Stimulated activated CD8-positive, alpha-beta memory T cell treated with anti-CD3 and anti-CD28 coated beads, Interleukin-12 subunit alpha, Interleukin-12 subunit beta, amount 100 ng/mL, for 4 hours (primary cell): ENCODE results near the gene NFE2.
"Not testable (repeated sequence)": the region's sequence is repeated elsewhere in the genome, so short reads cannot be mapped to it uniquely, and the experiment has no call there.

Source experiments
- DNase-seq: peaks from one replicate; pipeline ENCODE4 v3.0.0-alpha.2; 2020; ENCODE audit warnings: low read depth

NFE2 gene

GRCh38 chr12:54300732-54301427, at the start of gene NFE2:
Gene NFE2 (minus strand): TSS chr12:54301015. CDS start chr12:54295248, 5,767 bp downstream.
- DNase-seq, result no peak

DNA sequence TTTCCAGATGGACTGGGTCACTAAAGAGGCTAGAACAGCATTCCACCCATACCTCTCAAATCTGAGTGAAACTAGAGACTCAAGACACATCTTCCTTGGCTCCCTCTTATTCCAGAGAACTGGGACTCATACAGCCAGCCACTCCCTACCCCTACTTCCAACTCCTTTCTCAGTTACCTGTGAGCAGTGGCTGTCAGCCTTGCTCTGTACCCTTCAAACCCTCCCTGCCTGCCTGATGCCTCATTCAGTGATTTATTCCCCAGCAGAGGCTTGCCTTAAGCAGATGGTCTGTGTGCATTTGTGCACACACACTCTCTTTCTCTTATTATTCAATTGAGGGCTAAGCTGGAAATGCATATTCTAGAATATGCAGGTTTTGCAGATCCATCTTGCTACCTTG, 48.9 kb upstream of the NFE2 start:
- DNase-seq, result no peak

GRCh38 chr12:54349036-54349435, 48.2 kb upstream of the NFE2 start:
- no peak for DNase-seq

- no peak for DNase-seq
Observed at GRCh38 chr12:54341378-54342300, 40.8 kb upstream of the NFE2 start.

- no peak for DNase-seq
Observed at GRCh38 chr12:54340846-54341245, 40.0 kb upstream of the NFE2 start.

- DNase-seq, result no peak
Observed at GRCh38 chr12:54338698-54339296, 38.0 kb upstream of the NFE2 start.

- DNase-seq, result no peak
Observed at GRCh38 chr12:54337854-54338650, 37.2 kb upstream of the NFE2 start.

DNA sequence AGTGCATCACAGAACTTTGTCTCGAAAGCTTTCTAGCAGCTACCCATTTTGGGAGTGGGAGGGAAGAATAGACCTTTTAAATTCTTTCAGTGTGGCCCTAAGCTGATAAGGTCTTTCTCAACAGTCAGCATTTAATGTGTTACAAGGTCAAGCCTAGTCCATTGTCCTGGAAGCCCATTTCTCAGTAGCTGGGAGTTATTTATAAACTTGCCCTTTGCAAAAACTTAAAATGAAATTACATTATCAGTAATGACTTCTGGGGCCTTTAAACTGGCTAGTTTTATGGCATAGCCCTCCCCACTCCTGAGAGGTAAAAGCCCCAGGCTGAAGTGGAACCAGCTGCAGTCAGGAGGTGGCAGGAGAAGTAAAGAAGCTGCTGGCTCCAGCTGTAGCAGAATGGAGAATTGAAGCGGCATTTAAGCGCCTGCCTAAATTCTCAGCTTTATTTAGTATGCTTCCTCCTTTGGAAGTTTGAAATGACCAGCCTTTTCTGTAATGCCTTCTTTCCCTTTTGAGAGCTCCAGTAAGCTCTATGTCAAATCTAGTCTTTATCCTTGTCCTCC, 36.5 kb upstream of the NFE2 start:
- no peak for DNase-seq

DNA sequence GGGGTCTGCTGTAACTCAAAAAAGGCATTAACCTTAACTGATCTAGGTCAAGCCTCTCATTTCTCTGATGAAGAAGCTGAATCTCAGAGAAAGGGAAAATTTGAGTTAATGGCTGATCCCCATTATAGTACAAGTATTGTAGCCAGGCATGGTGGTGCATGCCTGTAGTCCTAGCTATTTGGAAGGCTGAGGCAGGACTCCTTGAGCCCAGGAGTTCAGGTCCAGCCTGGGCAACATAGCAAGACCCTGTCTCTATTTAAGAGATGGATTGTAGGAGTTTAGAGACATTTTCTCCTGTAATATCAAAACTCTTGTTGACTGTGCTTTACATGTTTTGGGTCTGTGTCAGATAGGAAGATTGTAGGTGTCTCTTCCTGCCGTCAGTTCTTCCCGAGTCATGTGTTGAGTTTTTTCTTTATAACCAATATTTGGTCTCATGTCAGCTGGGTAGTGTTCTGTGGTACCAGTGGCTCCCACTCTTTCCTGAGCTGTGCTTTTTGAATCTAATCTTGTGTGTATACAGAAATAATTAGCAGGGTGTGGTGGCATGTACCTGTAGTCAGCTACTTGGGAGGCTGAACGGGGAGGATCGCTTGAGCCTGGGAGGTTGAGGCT, 32.7 kb upstream of the NFE2 start:
- no peak for DNase-seq

- DNase-seq, result no peak
Observed at GRCh38 chr12:54331461-54331860, 30.6 kb upstream of the NFE2 start.

DNA sequence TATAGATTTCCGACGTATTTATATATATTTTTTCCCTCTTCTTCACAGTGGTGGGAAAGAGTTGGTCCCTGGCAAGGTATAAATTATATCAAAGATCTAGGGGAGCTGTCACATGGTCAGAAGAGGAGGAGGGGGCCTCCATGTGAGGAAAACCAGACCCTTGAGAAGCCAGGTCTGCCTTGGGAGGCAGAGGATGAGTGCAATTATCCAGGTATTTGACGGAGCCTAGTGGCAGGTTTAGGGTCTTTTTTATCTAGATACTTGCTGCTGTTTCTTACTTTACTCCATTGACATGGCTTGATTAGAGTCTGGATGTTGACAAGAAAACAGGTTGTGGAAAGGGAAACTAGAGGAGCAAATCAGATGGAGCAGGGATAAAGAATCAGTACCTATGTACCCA, 29.6 kb upstream of the NFE2 start:
- DNase-seq, result no peak

DNA sequence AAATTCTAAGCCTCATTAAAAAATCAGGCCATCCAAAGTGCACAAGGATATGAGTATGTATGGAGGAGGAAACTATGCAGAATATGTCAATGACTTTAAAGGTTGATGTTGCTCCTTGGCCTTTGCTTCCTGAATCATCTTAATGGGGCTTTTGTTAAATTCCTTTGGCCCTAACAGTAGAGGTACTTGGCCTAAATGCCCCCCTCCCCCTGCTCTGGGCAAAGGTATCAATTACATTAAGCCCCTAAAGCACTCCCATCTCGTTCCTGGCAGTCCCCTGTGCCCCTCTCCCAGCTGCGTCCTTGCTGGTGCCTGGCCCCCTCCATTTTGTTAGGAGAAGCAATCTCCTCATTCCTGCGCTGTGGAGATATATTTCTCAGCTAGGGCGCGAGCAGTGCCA, 28.9 kb upstream of the NFE2 start:
- no peak for DNase-seq

DNA sequence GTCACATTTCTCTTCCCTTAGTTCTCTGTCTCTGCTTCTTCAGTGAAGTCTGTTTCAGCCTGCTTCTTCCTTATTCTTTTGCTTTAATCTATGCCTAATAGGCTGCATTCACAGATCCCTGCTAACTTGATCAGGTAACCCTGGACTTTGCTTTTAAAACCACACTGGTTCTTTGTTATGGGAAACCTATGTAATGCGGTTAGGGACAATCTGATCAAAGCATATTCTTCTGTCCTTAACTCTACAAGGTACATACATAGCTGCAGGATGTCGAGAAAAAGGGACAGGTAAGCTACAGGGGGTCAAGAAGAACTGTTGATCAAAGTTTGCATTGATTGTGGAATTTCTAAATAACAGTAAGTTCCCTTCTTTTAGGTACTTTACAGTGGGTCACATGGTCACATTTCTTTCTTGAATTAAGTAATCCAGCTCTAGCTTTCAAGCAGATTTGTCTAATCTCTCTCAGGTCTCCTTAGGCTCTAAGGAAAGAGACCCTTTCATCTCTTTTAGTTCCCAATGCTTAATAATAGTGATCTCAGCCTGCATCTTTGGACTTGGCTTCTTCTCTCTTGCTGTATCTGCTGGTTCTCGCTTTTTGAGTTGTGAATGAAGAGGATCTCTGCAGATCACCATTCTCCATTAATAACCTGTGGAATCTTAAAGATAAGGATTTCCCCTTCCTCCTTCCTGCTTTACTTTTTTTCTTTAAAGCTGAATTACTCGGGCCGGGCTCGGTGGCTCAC, 28.0 kb upstream of the NFE2 start:
- DNase-seq, result no peak

- DNase-seq, result not testable (repeated sequence)
Observed at GRCh38 chr12:54325442-54326109, 24.8 kb upstream of the NFE2 start.

DNA sequence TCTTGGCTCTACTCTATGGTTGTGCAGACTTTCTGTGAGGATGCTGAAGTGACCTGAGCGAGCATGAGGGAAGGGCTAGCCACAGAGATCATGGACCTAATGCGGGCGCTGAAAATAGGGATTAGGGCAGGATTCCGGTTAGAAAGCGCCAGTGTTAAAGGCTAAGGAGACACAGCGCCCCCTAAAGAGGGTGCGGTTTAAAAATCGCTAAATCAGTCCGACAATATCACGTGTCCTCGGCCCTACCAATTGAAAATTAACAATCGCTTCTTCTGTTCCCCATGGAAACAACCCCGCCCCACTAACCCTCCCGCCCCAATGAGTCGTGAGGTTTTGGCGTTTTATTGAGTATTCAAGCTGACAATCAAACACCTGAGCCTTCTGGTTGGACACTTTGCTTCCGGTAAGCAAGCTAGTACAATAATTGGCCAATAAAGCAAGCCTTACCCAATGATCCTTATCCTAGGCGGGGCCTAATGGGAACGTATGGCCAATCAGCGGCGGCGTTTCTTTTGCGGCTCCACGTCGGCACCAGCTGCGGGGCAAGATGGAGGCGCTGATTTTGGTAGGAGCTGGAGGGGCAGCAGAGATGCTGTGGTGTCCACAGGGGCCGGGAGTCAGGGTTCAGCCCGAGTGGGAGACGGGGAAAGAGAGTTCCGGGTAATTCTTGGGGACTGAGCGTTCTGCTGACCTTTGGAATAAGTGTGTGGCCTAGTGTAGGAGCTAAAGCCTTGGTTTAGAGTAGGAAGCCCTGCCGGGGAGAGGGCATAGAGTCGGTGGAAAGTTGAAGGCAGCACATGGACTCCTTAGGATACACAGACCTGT, 24.0 kb upstream of the NFE2 start, which contains the start of gene COPZ1:
Gene COPZ1 (plus strand): TSS at position 515 of the 825 bp plus-strand sequence. CDS start 33 bp downstream, at position 548.
- DNase-seq, result peak; percentile 81

GRCh38 chr12:54321363-54321762, 20.5 kb upstream of the NFE2 start:
- DNase-seq, result no peak

GRCh38 chr12:54312309-54312708, 11.5 kb upstream of the NFE2 start:
- DNase-seq, result not testable (repeated sequence)

- no peak for DNase-seq
Observed at GRCh38 chr12:54311051-54311450, 10.2 kb upstream of the NFE2 start.
